ENCODE measurements around the gene VWC2L. TPM values are rescaled to one million over a fixed set of nuclear protein-coding genes. Genes with fewer than 3 reads are reported as not detected.

Gene VWC2L
- total and polyA plus RNA-seq, 9 donors = 0.11 TPM; not detected in 8

- no peak overlapping the region for H3K4me3 ChIP-seq
- intact Hi-C loops (cut with DNase I) = no loop called here
- no peaks in the 10 kb centered on the region for H3K4me1 ChIP-seq (ENCODE audit: insufficient read depth)
- no peaks in the 10 kb centered on the region for H3K36me3 ChIP-seq
- TF ChIP-seq POLR2A (IDR thresholded peaks at IDR 0.05) (no peak), CTCF (IDR thresholded peaks at IDR 0.05) (no peak), EP300 (IDR thresholded peaks at IDR 0.05) (no peak)
- no peaks in the 10 kb centered on the region for H3K9me3 ChIP-seq
- no peaks in the 10 kb centered on the region for H3K27me3 ChIP-seq
- 93 to 95% (median 93%) methylated on average over 4 of the region's 4 CpGs for WGBS, 3 donors
- H3K27ac ChIP-seq = no peak overlapping the region
- no peak for DNase-seq
Measured at GRCh38 chr2:214436470-214436869, 25.6 kb downstream of the VWC2L start.

GRCh38 chr2:214450118-214450894, 39.5 kb downstream of the VWC2L start:
- Histone ChIP-seq H3K27me3 (no peaks in the 10 kb centered on the region), H3K27ac (no peak overlapping the region), H3K9me3 (no peaks in the 10 kb centered on the region), H3K4me3 (no peak overlapping the region), H3K4me1 (ENCODE audit: insufficient read depth) (no peaks in the 10 kb centered on the region), H3K36me3 (no peaks in the 10 kb centered on the region)
- 82 to 86% (median 84%) methylated on average over 4 of the region's 4 CpGs for WGBS, 3 donors
- no peak for DNase-seq
- intact Hi-C loops (cut with DNase I) = no loop called here
- TF ChIP-seq POLR2A (IDR thresholded peaks at IDR 0.05) = no peak
- no peak for TF ChIP-seq EP300 (IDR thresholded peaks at IDR 0.05)
- TF ChIP-seq CTCF (IDR thresholded peaks at IDR 0.05) = no peak

GRCh38 chr2:214451516-214452275, 40.8 kb downstream of the VWC2L start:
- H3K9me3 ChIP-seq = no peaks in the 10 kb centered on the region
- 64 to 81% (median 72%) methylated on average over 2 of the region's 2 CpGs for WGBS, 3 donors
- H3K4me1 ChIP-seq (ENCODE audit: insufficient read depth) = no peaks in the 10 kb centered on the region
- H3K27ac ChIP-seq = no peak overlapping the region
- DNase-seq = no peak
- H3K36me3 ChIP-seq = no peaks in the 10 kb centered on the region
- no peaks in the 10 kb centered on the region for H3K27me3 ChIP-seq
- no peak overlapping the region for H3K4me3 ChIP-seq
- no peak for TF ChIP-seq POLR2A (IDR thresholded peaks at IDR 0.05)
- no peak for TF ChIP-seq EP300 (IDR thresholded peaks at IDR 0.05)
- TF ChIP-seq CTCF (IDR thresholded peaks at IDR 0.05) = no peak
- intact Hi-C loops (cut with DNase I) = no loop called here

- Histone ChIP-seq H3K4me1 (ENCODE audit: insufficient read depth) (no peaks in the 10 kb centered on the region), H3K9me3 (no peaks in the 10 kb centered on the region), H3K36me3 (no peaks in the 10 kb centered on the region), H3K27me3 (no peaks in the 10 kb centered on the region), H3K27ac (no peak overlapping the region), H3K4me3 (no peak overlapping the region)
- intact Hi-C loops (cut with DNase I) = no loop called here
- DNase-seq = no peak
- 46 to 81% (median 72%) methylated on average over 3 of the region's 3 CpGs for WGBS, 3 donors
- TF ChIP-seq POLR2A (IDR thresholded peaks at IDR 0.05) (no peak), CTCF (IDR thresholded peaks at IDR 0.05) (no peak), EP300 (IDR thresholded peaks at IDR 0.05) (no peak)
Measured at GRCh38 chr2:214465363-214466146, 54.7 kb downstream of the VWC2L start.

Data from ovary (tissue), 9 donors.